NCI-H1048 (cell line): ENCODE measurements around the gene ABI2.
"Not testable (repeated sequence)": the region's sequence is repeated elsewhere in the genome, so short reads cannot be mapped to it uniquely, and the experiment has no call there.

Source experiments
- DNase-seq: peaks from one replicate; lab custom pipeline; 2025; lab: John Stamatoyannopoulos, UW

ABI2 gene

GRCh38 chr2:203359450-203359849 is 31.3 kb downstream of the ABI2 start:
- DNase-seq = no peak

GRCh38 chr2:203360833-203361430 is 32.7 kb downstream of the ABI2 start:
- no peak for DNase-seq

- DNase-seq = no peak
Observed at GRCh38 chr2:203361495-203361894, 33.3 kb downstream of the ABI2 start.

- no peak for DNase-seq
Observed at GRCh38 chr2:203361922-203362321, 33.7 kb downstream of the ABI2 start.

GRCh38 chr2:203366639-203367466 is 38.7 kb downstream of the ABI2 start:
- no peak for DNase-seq

- not testable (repeated sequence) for DNase-seq
Observed at GRCh38 chr2:203372706-203373105, 44.5 kb downstream of the ABI2 start.

GRCh38 chr2:203376173-203376572 is 48.0 kb downstream of the ABI2 start:
- DNase-seq = no peak

GRCh38 chr2:203379156-203379555 is 51.0 kb downstream of the ABI2 start:
- no peak for DNase-seq

- no peak for DNase-seq
Observed at GRCh38 chr2:203383038-203383437, 54.8 kb downstream of the ABI2 start.

- DNase-seq = not testable (repeated sequence)
Observed at GRCh38 chr2:203388153-203388552, 60.0 kb downstream of the ABI2 start.

GRCh38 chr2:203394519-203395227 is 66.5 kb downstream of the ABI2 start:
- DNase-seq = no peak

GRCh38 chr2:203395858-203396257 is 67.7 kb downstream of the ABI2 start:
- DNase-seq = no peak

GRCh38 chr2:203396667-203397066 is 68.5 kb downstream of the ABI2 start:
- no peak for DNase-seq

GRCh38 chr2:203399031-203399430 is 70.8 kb downstream of the ABI2 start:
- DNase-seq = no peak

GRCh38 chr2:203400805-203401585 is 72.8 kb downstream of the ABI2 start:
- DNase-seq = no peak

- no peak for DNase-seq
Observed at GRCh38 chr2:203404996-203405395, 76.8 kb downstream of the ABI2 start.

- DNase-seq = no peak
Observed at GRCh38 chr2:203407496-203407895, 79.3 kb downstream of the ABI2 start.

- DNase-seq = no peak
Observed at GRCh38 chr2:203412546-203413331, 84.5 kb downstream of the ABI2 start.

GRCh38 chr2:203413796-203414195 is 85.6 kb downstream of the ABI2 start:
- no peak for DNase-seq

GRCh38 chr2:203418271-203418670 is 90.1 kb downstream of the ABI2 start:
- DNase-seq = no peak

- no peak for DNase-seq
Observed at GRCh38 chr2:203427061-203427460, 98.9 kb downstream of the ABI2 start.
